ENCODE measurements around the gene B3GLCT.
"Not testable (repeated sequence)": the region's sequence is repeated elsewhere in the genome, so short reads cannot be mapped to it uniquely, and the experiment has no call there.

The B3GLCT gene

GRCh38 chr13:31331068-31331467 is 131.3 kb downstream of the B3GLCT start:
- DNase-seq (ENCODE audit: low read depth in 1 of 2, low spot score in 1 of 2): no peak
- Histone ChIP-seq H3K27ac (replicated peaks) (no peak overlapping the region), H3K27me3 (ENCODE audit: insufficient read depth, poor library complexity, severe bottlenecking) (no peaks in the 10 kb centered on the region), H3K4me3 (replicated peaks; ENCODE audit: insufficient read depth, low read length) (no peak overlapping the region)
- no peak for TF ChIP-seq REST (IDR thresholded peaks at IDR 0.05; ENCODE audit: insufficient replicate concordance, low read depth)
- no peak for TF ChIP-seq POLR2AphosphoS5 (IDR thresholded peaks at IDR 0.05; ENCODE audit: low read depth)
- no peak for TF ChIP-seq CTCF (IDR thresholded peaks at IDR 0.05; ENCODE audit: insufficient read depth, low read length)
- no peak for TF ChIP-seq SPI1 (IDR thresholded peaks at IDR 0.05; ENCODE audit: borderline replicate concordance, low read depth)
- TF ChIP-seq GABPA (IDR thresholded peaks at IDR 0.05; ENCODE audit: low read depth): no peak

- TF ChIP-seq SPI1 (IDR thresholded peaks at IDR 0.05; ENCODE audit: borderline replicate concordance, low read depth) (peak; percentile 25; the same call in 1 of the 2 replicates), REST (IDR thresholded peaks at IDR 0.05; ENCODE audit: insufficient replicate concordance, low read depth) (no peak), POLR2AphosphoS5 (IDR thresholded peaks at IDR 0.05; ENCODE audit: low read depth) (peak; percentile 82), CTCF (IDR thresholded peaks at IDR 0.05; ENCODE audit: insufficient read depth, low read length) (no peak)
- Histone ChIP-seq H3K27ac (replicated peaks) (no peak overlapping the region), H3K27me3 (ENCODE audit: insufficient read depth, poor library complexity, severe bottlenecking) (no peaks in the 10 kb centered on the region), H3K4me3 (replicated peaks; ENCODE audit: insufficient read depth, low read length) (no peak overlapping the region)
- DNase-seq (ENCODE audit: low read depth in 1 of 2, low spot score in 1 of 2): peak in 1 of 2 experiments; percentile 77
These were observed 134.8 kb downstream of the B3GLCT start for GRCh38 chr13:31334547-31334946.

- H3K4me3 ChIP-seq (replicated peaks; ENCODE audit: insufficient read depth, low read length): no peak overlapping the region
- H3K27me3 ChIP-seq (ENCODE audit: insufficient read depth, poor library complexity, severe bottlenecking): no peaks in the 10 kb centered on the region
- no peak for DNase-seq (ENCODE audit: low read depth in 1 of 2, low spot score in 1 of 2)
- no peak overlapping the region for H3K27ac ChIP-seq (replicated peaks)
- no peak for TF ChIP-seq REST (IDR thresholded peaks at IDR 0.05; ENCODE audit: insufficient replicate concordance, low read depth)
- TF ChIP-seq SPI1 (IDR thresholded peaks at IDR 0.05; ENCODE audit: borderline replicate concordance, low read depth): no peak
- TF ChIP-seq POLR2AphosphoS5 (IDR thresholded peaks at IDR 0.05; ENCODE audit: low read depth): no peak
- TF ChIP-seq CTCF (IDR thresholded peaks at IDR 0.05; ENCODE audit: insufficient read depth, low read length): no peak
- no peak for TF ChIP-seq GABPA (IDR thresholded peaks at IDR 0.05; ENCODE audit: low read depth)
These were observed 135.3 kb downstream of the B3GLCT start for GRCh38 chr13:31334994-31335557.

- not testable (repeated sequence) for H3K4me3 ChIP-seq (replicated peaks; ENCODE audit: insufficient read depth, low read length); H3K27me3 ChIP-seq (ENCODE audit: insufficient read depth, poor library complexity, severe bottlenecking); H3K27ac ChIP-seq (replicated peaks); DNase-seq (ENCODE audit: low read depth in 1 of 2, low spot score in 1 of 2)
These were observed 139.8 kb downstream of the B3GLCT start for GRCh38 chr13:31339616-31340015.

GRCh38 chr13:31340848-31341247 is 141.1 kb downstream of the B3GLCT start:
- H3K27me3 ChIP-seq (ENCODE audit: insufficient read depth, poor library complexity, severe bottlenecking); DNase-seq (ENCODE audit: low read depth in 1 of 2, low spot score in 1 of 2); H3K4me3 ChIP-seq (replicated peaks; ENCODE audit: insufficient read depth, low read length); H3K27ac ChIP-seq (replicated peaks): not testable (repeated sequence)
